ENCODE results near the gene SPRED3. TPM values are rescaled to one million over a fixed set of nuclear protein-coding genes. Genes with fewer than 3 reads are reported as not detected.

Gene SPRED3
- total and polyA plus RNA-seq, 12 donors = 0.06 to 3.3 (median 1.2) TPM; not detected in 1

DNA sequence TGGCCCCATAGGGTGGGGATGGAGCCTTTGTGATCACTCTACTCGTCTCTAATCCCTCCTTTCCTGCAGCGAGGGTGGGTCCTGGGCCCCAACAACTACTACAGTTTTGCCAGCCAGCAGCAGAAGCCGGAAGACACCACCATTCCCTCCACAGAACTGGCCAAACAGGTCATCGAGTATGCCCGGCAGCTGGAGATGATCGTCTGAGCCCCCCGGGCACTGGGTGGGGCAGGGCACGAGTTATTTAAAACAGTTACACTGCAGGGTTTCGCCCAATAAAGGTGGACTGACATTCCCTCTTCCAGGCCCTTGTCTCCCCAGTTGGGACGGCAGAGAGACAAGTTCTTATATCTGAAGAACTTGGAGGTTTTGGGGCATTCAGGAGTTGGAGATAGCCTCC is 5.3 kb upstream of the SPRED3 start:
- no peak overlapping the region for H3K27ac ChIP-seq

DNA sequence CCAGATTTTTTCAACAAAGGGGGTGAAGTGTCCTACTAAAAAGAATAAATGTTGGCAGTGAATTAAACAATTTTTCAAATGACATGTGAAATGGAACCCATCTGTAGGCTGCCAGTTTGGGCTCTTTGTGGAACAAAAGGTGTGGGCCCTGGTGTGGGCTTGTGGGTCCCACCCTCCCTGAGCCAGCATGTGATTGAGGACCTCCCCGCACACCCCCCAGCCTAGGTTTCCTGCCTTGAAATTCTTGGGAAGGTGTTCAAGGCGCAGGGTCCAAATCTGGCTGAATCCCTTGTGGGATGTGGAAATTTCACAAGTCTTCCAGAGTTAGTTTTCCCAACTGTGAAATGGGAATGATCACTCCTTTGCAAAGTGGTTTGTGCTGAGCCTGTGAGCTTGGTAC is 4.8 kb upstream of the SPRED3 start:
- H3K27ac ChIP-seq = no peak overlapping the region
- H3K4me1 ChIP-seq (replicated peaks in 1 of 2) = peaks cover 14 to 24% of the 10 kb centered on the region in 2 donors
- DNase-seq = no peak
- no peak overlapping the region for H3K4me3 ChIP-seq
- peaks cover 0 to 49% of the 10 kb centered on the region in 2 donors for H3K36me3 ChIP-seq (replicated peaks in 1 of 2)
- H3K27me3 ChIP-seq = no peaks in the 10 kb centered on the region
- TF ChIP-seq POLR2A (IDR thresholded peaks at IDR 0.05) = no peak
- TF ChIP-seq, protein P1, sequence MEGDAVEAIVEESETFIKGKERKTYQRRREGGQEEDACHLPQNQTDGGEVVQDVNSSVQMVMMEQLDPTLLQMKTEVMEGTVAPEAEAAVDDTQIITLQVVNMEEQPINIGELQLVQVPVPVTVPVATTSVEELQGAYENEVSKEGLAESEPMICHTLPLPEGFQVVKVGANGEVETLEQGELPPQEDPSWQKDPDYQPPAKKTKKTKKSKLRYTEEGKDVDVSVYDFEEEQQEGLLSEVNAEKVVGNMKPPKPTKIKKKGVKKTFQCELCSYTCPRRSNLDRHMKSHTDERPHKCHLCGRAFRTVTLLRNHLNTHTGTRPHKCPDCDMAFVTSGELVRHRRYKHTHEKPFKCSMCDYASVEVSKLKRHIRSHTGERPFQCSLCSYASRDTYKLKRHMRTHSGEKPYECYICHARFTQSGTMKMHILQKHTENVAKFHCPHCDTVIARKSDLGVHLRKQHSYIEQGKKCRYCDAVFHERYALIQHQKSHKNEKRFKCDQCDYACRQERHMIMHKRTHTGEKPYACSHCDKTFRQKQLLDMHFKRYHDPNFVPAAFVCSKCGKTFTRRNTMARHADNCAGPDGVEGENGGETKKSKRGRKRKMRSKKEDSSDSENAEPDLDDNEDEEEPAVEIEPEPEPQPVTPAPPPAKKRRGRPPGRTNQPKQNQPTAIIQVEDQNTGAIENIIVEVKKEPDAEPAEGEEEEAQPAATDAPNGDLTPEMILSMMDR (IDR thresholded peaks at IDR 0.05) = no peak
- intact Hi-C loops (cut with DNase I) = no loop called here
- WGBS, 4 donors = 94 to 100% (median 97%) methylated on average over 2 of the region's 2 CpGs
- H3K9me3 ChIP-seq (replicated peaks in 1 of 3) = no peaks in the 10 kb centered on the region

More for the DNA sequence above, 5.3 kb upstream of the SPRED3 start:
- intact Hi-C loops (cut with DNase I) = no loop called here
- peaks cover 14 to 20% of the 10 kb centered on the region in 2 donors for H3K4me1 ChIP-seq (replicated peaks in 1 of 2)
- no peak overlapping the region for H3K4me3 ChIP-seq
- no peaks in the 10 kb centered on the region for H3K27me3 ChIP-seq
- DNase-seq = no peak
- no peaks in the 10 kb centered on the region for H3K9me3 ChIP-seq (replicated peaks in 1 of 3)
- no peak for TF ChIP-seq POLR2A (IDR thresholded peaks at IDR 0.05)
- TF ChIP-seq, protein P1 (IDR thresholded peaks at IDR 0.05) = no peak
- peaks cover 0 to 51% of the 10 kb centered on the region in 2 donors for H3K36me3 ChIP-seq (replicated peaks in 1 of 2)
- WGBS, 4 donors = 90 to 93% (median 92%) methylated on average over 7 to 10 of the region's 10 CpGs

DNA sequence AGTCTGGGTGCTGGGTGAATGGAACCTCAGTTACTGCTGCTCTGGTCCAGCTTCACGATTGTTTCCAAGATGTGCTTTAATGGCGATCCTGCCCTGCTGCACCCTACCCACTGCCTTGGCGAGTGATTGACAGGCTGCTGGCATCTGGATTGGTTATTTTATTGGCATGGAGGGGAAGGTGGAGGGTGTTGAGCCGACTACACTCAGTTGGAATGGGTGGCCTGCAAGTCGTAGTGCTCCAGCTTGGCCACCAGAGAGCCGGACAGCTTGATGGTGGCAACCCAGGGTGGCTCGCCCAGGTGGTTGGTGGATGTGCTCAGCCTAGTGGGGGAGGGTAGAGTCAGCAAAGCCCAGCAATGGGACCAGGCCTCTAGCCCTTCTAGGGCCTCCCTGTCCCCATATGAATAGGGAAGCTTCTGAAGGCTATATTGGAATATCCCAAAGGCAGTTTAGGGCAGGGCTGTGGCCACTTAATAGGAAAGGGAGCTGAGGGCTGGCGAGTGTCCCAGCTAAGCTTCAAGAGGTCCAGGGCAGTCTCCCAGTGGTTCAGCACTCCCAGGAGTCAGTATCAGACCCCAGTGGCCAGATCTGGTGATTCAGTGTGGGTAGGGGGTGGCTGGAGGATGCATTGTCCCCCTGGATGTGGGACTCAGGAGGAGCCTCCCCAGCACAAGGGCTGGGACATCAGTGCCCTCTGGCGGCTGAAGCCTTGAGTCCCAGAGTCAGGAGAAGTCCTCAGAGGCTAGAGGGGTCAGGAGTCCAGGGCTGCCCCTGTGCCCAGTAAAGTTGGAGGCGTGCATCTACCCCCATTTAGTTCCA is 4.1 kb upstream of the SPRED3 start:
- H3K27me3 ChIP-seq = no peaks in the 10 kb centered on the region
- no peak for DNase-seq
- WGBS, 4 donors = 87 to 93% (median 88%) methylated on average over 3 to 10 of the region's 10 CpGs
- intact Hi-C loops (cut with DNase I) = no loop called here
- no peak overlapping the region for H3K27ac ChIP-seq
- no peak for TF ChIP-seq POLR2A (IDR thresholded peaks at IDR 0.05)
- TF ChIP-seq, protein P1 (IDR thresholded peaks at IDR 0.05) = no peak
- H3K9me3 ChIP-seq (replicated peaks in 1 of 3) = no peaks in the 10 kb centered on the region
- H3K4me3 ChIP-seq = no peak overlapping the region
- peaks cover 14 to 29% of the 10 kb centered on the region in 2 donors for H3K4me1 ChIP-seq (replicated peaks in 1 of 2)
- peaks cover 0 to 42% of the 10 kb centered on the region in 2 donors for H3K36me3 ChIP-seq (replicated peaks in 1 of 2)

DNA sequence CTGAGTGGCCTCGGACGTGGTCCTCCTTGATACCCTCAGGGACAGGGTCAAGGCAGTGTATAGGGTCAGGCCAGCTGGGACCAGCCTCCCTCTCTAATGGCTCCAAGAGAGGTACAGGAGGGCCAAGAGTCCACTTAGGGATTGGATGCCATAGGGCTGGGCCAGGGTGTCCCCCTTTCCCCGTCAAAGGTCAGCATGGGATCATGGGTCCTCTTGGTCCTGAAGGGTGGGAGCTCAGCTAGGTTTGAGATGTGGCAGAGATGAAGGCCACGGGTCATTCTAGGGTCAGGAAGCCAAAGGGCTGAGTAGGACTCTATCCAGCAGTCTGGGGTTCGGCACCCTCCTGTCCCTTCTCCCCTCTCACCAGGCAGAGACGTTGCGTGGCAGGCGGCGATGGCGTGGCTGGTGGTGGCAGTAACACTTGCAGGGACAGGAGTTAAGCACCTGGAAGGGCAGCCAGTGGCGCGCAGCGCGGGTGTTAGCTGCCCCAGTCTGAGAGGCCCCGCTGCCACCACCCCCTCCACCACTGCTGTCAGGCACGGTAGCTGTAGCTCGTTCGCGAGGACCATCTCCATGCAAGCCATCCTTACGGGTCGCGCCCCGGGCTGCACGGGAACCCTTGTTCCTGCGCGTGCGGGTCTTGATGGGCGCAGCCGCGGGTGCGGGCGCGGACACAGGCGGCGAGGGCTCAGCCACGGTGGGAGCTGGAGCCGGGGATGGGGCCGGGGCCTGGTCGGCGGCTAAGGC is 3.3 kb upstream of the SPRED3 start:
- Histone ChIP-seq H3K27ac (no peak overlapping the region), H3K36me3 (replicated peaks in 1 of 2) (peaks cover 0 to 36% of the 10 kb centered on the region in 2 donors), H3K9me3 (replicated peaks in 1 of 3) (no peaks in the 10 kb centered on the region), H3K27me3 (no peaks in the 10 kb centered on the region), H3K4me3 (no peak overlapping the region), H3K4me1 (replicated peaks in 1 of 2) (peaks cover 14 to 29% of the 10 kb centered on the region in 2 donors)
- intact Hi-C loops (cut with DNase I) = no loop called here
- 81 to 86% (median 84%) methylated on average over 28 to 40 of the region's 40 CpGs for WGBS, 4 donors
- TF ChIP-seq POLR2A (IDR thresholded peaks at IDR 0.05) = no peak
- TF ChIP-seq, protein P1 (IDR thresholded peaks at IDR 0.05) = no peak
- no peak for DNase-seq

Measured in adrenal gland (tissue), 12 donors.